ENCODE data around the gene BORCS6.

DNA sequence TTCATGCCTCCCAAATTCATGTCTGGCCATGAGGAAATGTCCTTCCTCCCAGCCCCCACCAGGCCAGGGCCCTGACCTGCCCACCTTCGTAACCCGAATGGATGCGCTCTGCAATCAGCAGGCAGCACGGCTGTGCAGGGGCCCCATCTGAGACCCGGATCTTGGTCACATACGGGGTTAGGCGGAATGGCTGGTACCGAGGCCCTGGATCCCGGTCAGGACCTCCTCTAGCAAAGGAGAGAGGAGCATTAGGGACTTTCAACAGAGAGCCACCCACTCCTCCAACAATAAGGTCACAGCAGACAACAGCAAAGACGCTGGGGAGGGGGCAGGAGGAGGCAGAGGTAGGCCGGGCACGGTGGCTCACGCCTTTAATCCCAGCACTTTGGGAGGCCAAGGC, 41.4 kb downstream of the BORCS6 start:
- TF ChIP-seq, protein P1, sequence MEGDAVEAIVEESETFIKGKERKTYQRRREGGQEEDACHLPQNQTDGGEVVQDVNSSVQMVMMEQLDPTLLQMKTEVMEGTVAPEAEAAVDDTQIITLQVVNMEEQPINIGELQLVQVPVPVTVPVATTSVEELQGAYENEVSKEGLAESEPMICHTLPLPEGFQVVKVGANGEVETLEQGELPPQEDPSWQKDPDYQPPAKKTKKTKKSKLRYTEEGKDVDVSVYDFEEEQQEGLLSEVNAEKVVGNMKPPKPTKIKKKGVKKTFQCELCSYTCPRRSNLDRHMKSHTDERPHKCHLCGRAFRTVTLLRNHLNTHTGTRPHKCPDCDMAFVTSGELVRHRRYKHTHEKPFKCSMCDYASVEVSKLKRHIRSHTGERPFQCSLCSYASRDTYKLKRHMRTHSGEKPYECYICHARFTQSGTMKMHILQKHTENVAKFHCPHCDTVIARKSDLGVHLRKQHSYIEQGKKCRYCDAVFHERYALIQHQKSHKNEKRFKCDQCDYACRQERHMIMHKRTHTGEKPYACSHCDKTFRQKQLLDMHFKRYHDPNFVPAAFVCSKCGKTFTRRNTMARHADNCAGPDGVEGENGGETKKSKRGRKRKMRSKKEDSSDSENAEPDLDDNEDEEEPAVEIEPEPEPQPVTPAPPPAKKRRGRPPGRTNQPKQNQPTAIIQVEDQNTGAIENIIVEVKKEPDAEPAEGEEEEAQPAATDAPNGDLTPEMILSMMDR (IDR thresholded peaks at IDR 0.05) = no peak
- TF ChIP-seq POLR2A (IDR thresholded peaks at IDR 0.05) = no peak

Measured in Peyer's patch (tissue), 4 donors.